OCI-LY3 (cell line): ENCODE results near the gene PSG7.
"Not testable (repeated sequence)": the region's sequence is repeated elsewhere in the genome, so short reads cannot be mapped to it uniquely, and the experiment has no call there.

ENCODE experiments used
- H2AFZ ChIP-seq: fragments of 200-600, 300-600 bp; shearing (Covaris generic); 2 replicates; pipeline ENCODE4 v1.6.0; 2014; ENCODE audit warnings: antibody characterized with exemption, low read depth, low read length
- H3K27ac ChIP-seq: fragments of 200-600, 300-600 bp; sonication (generic); 2 replicates; pipeline ENCODE4 v1.5.1; 2014; ENCODE audit warnings: mild to moderate bottlenecking, low read length, moderate library complexity, mixed read lengths
- H3K27me3 ChIP-seq: fragments of 200-600, 300-600 bp; sonication (generic); 2 replicates; pipeline ENCODE4 v1.6.1; 2014; ENCODE audit warnings: low read depth, low read length, mixed read lengths
- H3K36me3 ChIP-seq: fragments of 200-600, 300-600 bp; sonication (generic); replicated peaks from 2 replicates; pipeline ENCODE3; 2014; ENCODE audit warnings: low read depth, low read length, mixed read lengths
- H3K4me1 ChIP-seq: fragments of 300-600, 200-600 bp; sonication (generic); 2 replicates; pipeline ENCODE4 v1.6.1; 2014; ENCODE audit warnings: low read length, mixed read lengths
- H3K4me2 ChIP-seq: fragments of 200-600, 300-600 bp; sonication (generic); 2 replicates; pipeline ENCODE4 v1.6.1; 2014; ENCODE audit warnings: low read length, mixed read lengths
- H3K4me3 ChIP-seq: fragments of 300-600, 200-600 bp; sonication (generic); 2 replicates; pipeline ENCODE4 v1.5.1; 2014; ENCODE audit warnings: antibody characterized with exemption, mild to moderate bottlenecking, low read length, moderate library complexity
- H3K79me2 ChIP-seq: fragments of 300-600, 200-600 bp; shearing (Covaris generic); 2 replicates; pipeline ENCODE4 v1.6.1; 2014; ENCODE audit warnings: mild to moderate bottlenecking, low read length, mixed read lengths
- H3K9ac ChIP-seq: fragments of 300-600, 200-600 bp; shearing (Covaris generic); 2 replicates; pipeline ENCODE4 v1.6.0; 2014; ENCODE audit warnings: mild to moderate bottlenecking, low read length, moderate library complexity
- H3K9me3 ChIP-seq: fragments of 200-600, 300-600 bp; shearing (Covaris generic); 2 replicates; pipeline ENCODE4 v1.6.1; 2014; ENCODE audit warnings: low read length, mixed read lengths; ENCODE audit not compliant: insufficient read depth
- H4K20me1 ChIP-seq: fragments of 200-600, 300-600 bp; sonication (generic); 2 replicates; pipeline ENCODE4 v1.6.1; 2016; ENCODE audit warnings: low read length, mixed read lengths; ENCODE audit not compliant: insufficient read depth
- CTCF ChIP-seq: fragments of 200-600, 300-600 bp; sonication (generic); IDR thresholded peaks from 2 replicates; pipeline ENCODE4 v1.5.1; 2014; ENCODE audit warnings: antibody characterized with exemption, low read length, low read depth
- EZH2phosphoT487 ChIP-seq: fragments of 200-600 bp; shearing (Covaris generic); IDR thresholded peaks from 2 replicates; pipeline ENCODE4 v1.6.1; 2018; ENCODE audit warnings: antibody characterized with exemption, mixed run types, low read depth

The PSG7 gene

GRCh38 chr19:42937107-42937506 is at the start of gene PSG7:
PSG7 (minus strand) TSS chr19:42937207; CDS start chr19:42937076, 131 bp downstream.
- H3K4me1 ChIP-seq, H3K4me2 ChIP-seq: not testable (repeated sequence)

GRCh38 chr19:42985588-42985987 is 48.6 kb upstream of the PSG7 start:
- Histone ChIP-seq H3K4me1 (no peaks in the 10 kb centered on the region), H2AFZ (no peak overlapping the region), H4K20me1 (no peaks in the 10 kb centered on the region), H3K9ac (no peak overlapping the region), H3K79me2 (no peaks in the 10 kb centered on the region), H3K36me3 (no peaks in the 10 kb centered on the region), H3K27ac (no peak overlapping the region), H3K4me2 (no peak overlapping the region), H3K9me3 (no peaks in the 10 kb centered on the region), H3K4me3 (no peak overlapping the region), H3K27me3 (peaks cover 7% of the 10 kb centered on the region; the same call in 1 of the 2 replicates)
- no peak for TF ChIP-seq CTCF
- TF ChIP-seq EZH2phosphoT487 = no peak

More at GRCh38 chr19:42937107-42937506, at the start of gene PSG7:
- not testable (repeated sequence) for H3K9me3 ChIP-seq, H3K79me2 ChIP-seq, H3K27ac ChIP-seq, H2AFZ ChIP-seq, H3K4me3 ChIP-seq, H3K9ac ChIP-seq, H4K20me1 ChIP-seq, H3K36me3 ChIP-seq, H3K27me3 ChIP-seq

- H2AFZ ChIP-seq, H3K27me3 ChIP-seq, H3K4me1 ChIP-seq, H3K4me3 ChIP-seq, H3K79me2 ChIP-seq, H3K27ac ChIP-seq, H3K9ac ChIP-seq, H3K36me3 ChIP-seq, H3K9me3 ChIP-seq, H4K20me1 ChIP-seq, H3K4me2 ChIP-seq: not testable (repeated sequence)
These were observed 45.1 kb upstream of the PSG7 start for GRCh38 chr19:42982111-42982510.

GRCh38 chr19:42971451-42971850 is 34.4 kb upstream of the PSG7 start:
- H3K9me3 ChIP-seq, H3K79me2 ChIP-seq, H4K20me1 ChIP-seq, H3K9ac ChIP-seq, H3K4me2 ChIP-seq, H3K27ac ChIP-seq, H3K4me3 ChIP-seq, H3K36me3 ChIP-seq, H2AFZ ChIP-seq, H3K4me1 ChIP-seq: not testable (repeated sequence)
- H3K27me3 ChIP-seq = peaks cover 11% of the 10 kb centered on the region; the same call in 1 of the 2 replicates

- TF ChIP-seq CTCF = no peak
- TF ChIP-seq EZH2phosphoT487 = no peak
- peaks cover 6% of the 10 kb centered on the region for H3K27me3 ChIP-seq
- H3K36me3 ChIP-seq = no peaks in the 10 kb centered on the region
- H3K4me1 ChIP-seq = no peaks in the 10 kb centered on the region
- no peak overlapping the region for H3K27ac ChIP-seq
- H3K4me3 ChIP-seq = no peak overlapping the region
- no peaks in the 10 kb centered on the region for H4K20me1 ChIP-seq
- no peak overlapping the region for H2AFZ ChIP-seq
- no peaks in the 10 kb centered on the region for H3K79me2 ChIP-seq
- no peaks in the 10 kb centered on the region for H3K9me3 ChIP-seq
- H3K9ac ChIP-seq = no peak overlapping the region
- no peak overlapping the region for H3K4me2 ChIP-seq
These were observed 28.2 kb upstream of the PSG7 start for GRCh38 chr19:42965176-42965575.
